ENCODE results near the gene JARID2.

JARID2 gene

DNA sequence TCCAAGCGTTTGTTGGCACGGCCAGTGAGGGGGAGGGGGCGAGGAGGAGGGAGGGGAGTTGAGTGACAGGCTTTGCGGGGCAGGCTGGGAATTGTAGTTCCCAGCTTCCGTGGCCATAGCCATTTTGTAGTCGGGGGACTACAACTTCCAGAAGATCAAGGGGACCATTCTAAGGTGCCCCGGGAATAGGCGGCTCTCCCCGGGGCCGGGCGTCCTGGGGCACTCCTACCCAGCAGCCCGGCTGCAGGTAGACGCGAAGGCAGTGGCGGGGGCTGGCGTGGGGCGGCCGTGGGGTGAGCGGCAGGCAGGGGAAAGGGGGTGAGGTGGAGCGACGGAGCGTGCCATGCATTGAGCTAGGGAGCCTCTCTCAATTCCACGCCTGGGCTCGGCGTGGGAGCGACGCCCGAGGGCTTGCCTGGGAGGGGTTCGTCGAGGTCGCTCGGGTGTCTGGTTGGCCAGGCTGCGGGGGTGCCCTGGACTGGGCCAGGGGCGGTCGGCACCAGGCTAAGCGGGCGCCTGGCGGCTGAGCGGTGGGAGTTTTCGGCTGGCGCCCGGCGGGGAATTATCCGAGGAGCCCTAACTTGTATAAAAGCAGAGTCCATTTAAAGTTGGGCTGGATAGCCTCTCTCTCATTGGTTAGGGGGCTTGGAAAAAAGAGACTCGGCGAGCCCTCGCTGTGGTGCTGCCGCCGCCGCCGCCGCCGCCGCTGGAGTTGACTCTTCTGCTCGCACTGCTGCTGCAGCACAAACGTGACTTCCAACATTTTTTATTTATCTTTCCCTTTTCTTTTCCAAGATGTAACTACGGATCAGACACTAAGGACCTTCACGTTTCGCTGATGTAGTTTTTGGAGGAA lies at the start of gene JARID2:
JARID2 (plus strand) TSS at position 709 of the 856 bp plus-strand sequence. CDS start 471 bp downstream, outside the sequence.
- peak; percentile 92 for DNase-seq (ENCODE audit: low read depth)
- TF ChIP-seq, protein P1, sequence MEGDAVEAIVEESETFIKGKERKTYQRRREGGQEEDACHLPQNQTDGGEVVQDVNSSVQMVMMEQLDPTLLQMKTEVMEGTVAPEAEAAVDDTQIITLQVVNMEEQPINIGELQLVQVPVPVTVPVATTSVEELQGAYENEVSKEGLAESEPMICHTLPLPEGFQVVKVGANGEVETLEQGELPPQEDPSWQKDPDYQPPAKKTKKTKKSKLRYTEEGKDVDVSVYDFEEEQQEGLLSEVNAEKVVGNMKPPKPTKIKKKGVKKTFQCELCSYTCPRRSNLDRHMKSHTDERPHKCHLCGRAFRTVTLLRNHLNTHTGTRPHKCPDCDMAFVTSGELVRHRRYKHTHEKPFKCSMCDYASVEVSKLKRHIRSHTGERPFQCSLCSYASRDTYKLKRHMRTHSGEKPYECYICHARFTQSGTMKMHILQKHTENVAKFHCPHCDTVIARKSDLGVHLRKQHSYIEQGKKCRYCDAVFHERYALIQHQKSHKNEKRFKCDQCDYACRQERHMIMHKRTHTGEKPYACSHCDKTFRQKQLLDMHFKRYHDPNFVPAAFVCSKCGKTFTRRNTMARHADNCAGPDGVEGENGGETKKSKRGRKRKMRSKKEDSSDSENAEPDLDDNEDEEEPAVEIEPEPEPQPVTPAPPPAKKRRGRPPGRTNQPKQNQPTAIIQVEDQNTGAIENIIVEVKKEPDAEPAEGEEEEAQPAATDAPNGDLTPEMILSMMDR (conservative IDR thresholded peaks at IDR 0.05; ENCODE audit: low read depth, low read length) = no peak
- H3K4me3 ChIP-seq (ENCODE audit: low read length) = peak within 1 kb of the TSS; percentile 74

DNA sequence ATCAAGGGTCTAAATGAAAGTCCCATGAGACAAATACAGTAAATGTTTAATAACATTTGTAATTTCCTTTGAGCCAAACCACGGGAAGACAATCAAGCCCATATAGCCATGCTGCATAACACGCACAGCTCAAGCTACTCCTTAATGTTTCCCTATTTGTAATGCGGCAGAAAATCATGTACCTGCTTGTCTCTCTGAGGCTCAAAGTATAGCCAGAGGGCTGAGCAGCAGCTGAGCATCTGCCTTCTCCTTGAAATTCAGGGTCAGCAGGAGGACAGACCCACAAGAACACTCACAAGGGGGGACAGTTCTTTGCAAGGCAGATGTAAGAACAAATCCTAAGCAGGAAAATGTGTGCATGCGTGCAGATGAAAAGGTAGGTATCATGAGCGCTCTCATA lies 45.8 kb upstream of the JARID2 start:
- H3K4me3 ChIP-seq (ENCODE audit: low read length) = no peak overlapping the region
- TF ChIP-seq, protein P1 (conservative IDR thresholded peaks at IDR 0.05; ENCODE audit: low read depth, low read length) = no peak
- DNase-seq (ENCODE audit: low read depth) = no peak

DNA sequence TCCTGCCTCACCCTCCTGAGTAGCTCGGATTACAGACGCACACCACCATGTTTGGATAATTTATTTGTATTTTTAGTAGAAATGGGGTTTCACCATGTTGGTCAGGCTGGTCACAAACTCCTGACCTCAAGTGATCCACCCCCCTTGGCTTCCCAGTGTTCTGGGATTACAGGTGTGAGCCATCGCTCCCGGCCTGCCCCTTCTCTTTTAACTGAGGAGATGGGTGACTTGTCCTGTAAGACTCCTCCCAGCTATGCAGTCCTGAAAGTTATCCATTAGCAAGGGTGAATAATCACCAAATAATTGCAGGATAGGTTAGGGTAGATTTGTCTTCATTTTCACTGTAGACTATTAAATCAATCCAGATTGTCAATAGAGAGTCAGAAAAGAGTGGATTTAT lies 40.5 kb upstream of the JARID2 start:
- DNase-seq (ENCODE audit: low read depth) = no peak
- TF ChIP-seq, protein P1 (conservative IDR thresholded peaks at IDR 0.05; ENCODE audit: low read depth, low read length) = no peak

DNA sequence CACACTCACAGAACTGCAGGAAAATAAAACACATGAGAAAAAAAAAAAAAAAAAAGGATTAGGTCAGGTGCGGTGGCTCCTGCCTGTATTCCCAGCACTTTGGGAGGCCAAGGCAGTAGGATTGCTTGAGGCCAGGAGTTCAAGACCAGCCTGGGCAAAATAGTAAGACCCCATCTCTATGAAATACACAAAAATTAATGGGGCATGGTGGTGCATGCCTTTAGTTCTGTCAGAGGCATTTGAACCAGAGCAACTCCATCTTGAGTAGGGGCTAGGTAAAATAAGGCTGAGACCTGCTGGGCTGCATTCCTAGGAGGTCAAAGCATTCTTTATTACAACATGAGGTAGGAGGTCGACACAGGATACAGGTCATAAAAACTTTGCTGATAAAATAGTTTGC lies 39.0 kb upstream of the JARID2 start:
- DNase-seq (ENCODE audit: low read depth) = no peak
- H3K4me3 ChIP-seq (ENCODE audit: low read length) = no peak overlapping the region
- TF ChIP-seq, protein P1 (conservative IDR thresholded peaks at IDR 0.05; ENCODE audit: low read depth, low read length) = no peak

More for the DNA sequence above, 40.5 kb upstream of the JARID2 start:
- H3K4me3 ChIP-seq (ENCODE audit: low read length) = no peak overlapping the region

DNA sequence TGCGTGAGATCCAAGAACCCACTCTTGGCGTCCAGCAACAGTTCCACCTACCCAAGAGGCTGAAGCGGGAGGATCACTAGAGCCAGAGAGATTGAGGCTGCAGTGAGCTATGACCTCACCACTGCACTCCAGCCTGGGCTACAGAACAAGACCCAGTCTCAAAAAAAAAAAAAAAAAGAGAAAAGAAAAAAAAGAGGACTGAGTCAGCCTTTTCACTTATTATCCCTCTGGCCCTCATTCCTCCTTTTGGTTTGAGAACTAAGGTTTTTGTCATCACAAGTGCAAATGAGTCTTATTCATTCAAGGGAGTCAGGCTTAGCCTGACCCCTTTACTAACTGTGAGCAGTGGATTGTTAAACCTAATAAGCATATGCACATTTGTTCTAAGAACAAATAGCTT lies 37.9 kb upstream of the JARID2 start:
- TF ChIP-seq, protein P1 (conservative IDR thresholded peaks at IDR 0.05; ENCODE audit: low read depth, low read length) = no peak
- DNase-seq (ENCODE audit: low read depth) = no peak
- no peak overlapping the region for H3K4me3 ChIP-seq (ENCODE audit: low read length)

DNA sequence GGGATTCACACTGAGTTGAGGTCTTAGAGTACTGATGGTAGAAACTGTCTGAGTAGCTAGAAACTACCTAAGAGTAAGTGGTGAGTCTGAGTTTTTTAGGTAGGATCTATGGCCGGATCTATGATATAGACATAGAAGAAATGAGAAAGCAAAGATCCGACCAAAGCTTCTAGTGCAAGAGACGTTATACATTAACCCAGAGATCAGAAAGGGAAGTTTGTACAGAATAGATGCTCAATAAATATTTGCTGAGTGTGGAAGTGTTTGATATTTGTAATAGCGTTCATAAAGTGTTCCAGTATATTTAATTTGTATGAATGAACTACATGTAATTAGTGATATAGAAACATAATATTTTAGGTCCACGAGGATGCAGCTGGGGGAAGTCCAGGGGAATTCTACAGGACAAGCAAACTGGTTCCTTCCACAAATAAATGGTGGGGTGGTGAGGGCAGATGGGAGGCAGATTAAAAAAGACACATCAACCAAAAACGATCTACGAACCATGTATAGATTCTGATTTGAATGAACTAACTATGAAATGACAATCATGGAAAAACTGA lies 31.9 kb upstream of the JARID2 start:
- TF ChIP-seq, protein P1 (conservative IDR thresholded peaks at IDR 0.05; ENCODE audit: low read depth, low read length) = no peak
- DNase-seq (ENCODE audit: low read depth) = no peak
- no peak overlapping the region for H3K4me3 ChIP-seq (ENCODE audit: low read length)

DNA sequence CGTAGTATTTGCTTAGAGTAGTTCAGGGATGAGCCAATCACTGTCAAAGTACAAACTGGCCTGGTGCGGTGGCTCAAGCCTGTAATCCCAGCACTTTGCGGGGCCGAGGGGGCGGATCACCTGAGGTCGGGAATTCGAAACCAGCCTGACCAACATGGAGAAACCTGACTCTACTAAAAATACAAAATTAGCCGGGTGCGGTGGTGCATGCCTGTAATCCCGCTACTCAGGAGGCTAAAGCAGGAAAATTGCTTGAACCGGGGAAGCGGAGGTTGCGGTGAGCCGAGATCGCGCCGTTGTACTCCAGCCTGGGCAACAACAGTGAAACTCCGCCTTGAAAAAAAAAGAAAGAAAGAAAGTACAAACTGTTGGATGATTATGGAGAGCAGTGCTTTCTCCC lies 27.5 kb upstream of the JARID2 start:
- DNase-seq (ENCODE audit: low read depth) = no peak
- TF ChIP-seq, protein P1 (conservative IDR thresholded peaks at IDR 0.05; ENCODE audit: low read depth, low read length) = no peak
- H3K4me3 ChIP-seq (ENCODE audit: low read length) = no peak overlapping the region
